Astrocyte (in vitro differentiated cells and primary cell): ENCODE measurements around the gene ZNF683. TPM values are rescaled to one million over a fixed set of nuclear protein-coding genes. Genes with fewer than 3 reads are reported as not detected.

Source experiments
- DNase-seq: peaks from one replicate; pipeline ENCODE4 v3.0.0-alpha.2; 2010; ENCODE audit warnings: low read depth
- FAIRE-seq: peaks from 2 replicates; lab custom pipeline; 2011; peaks lifted over from hg19 to GRCh38; lab: Jason Lieb, UNC
- H2AFZ ChIP-seq: 2 replicates; pipeline ENCODE4 v1.6.0; 2012; ENCODE audit warnings: low read depth, low read length, inconsistent platforms
- H3K27ac ChIP-seq: 2 replicates; pipeline ENCODE4 v1.5.1; 2011; ENCODE audit warnings: low read depth, low read length, inconsistent platforms
- H3K27me3 ChIP-seq: 2 replicates; pipeline ENCODE4 v1.6.0; 2011; ENCODE audit warnings: low read length, inconsistent platforms; ENCODE audit not compliant: insufficient read depth
- H3K36me3 ChIP-seq: 2 replicates; pipeline ENCODE4 v1.5.1; 2011; ENCODE audit warnings: low read length, inconsistent platforms; ENCODE audit not compliant: insufficient read depth
- H3K4me1 ChIP-seq: 2 replicates; pipeline ENCODE4 v1.5.1; 2011; ENCODE audit warnings: low read length, inconsistent platforms; ENCODE audit not compliant: insufficient read depth
- H3K4me2 ChIP-seq: 2 replicates; pipeline ENCODE4 v1.6.0; 2012; ENCODE audit warnings: low read length, inconsistent platforms
- H3K4me3 ChIP-seq: 2 replicates; pipeline ENCODE4 v1.5.1; 2011; ENCODE audit warnings: low read depth, mild to moderate bottlenecking, low read length, inconsistent platforms; ENCODE audit not compliant: insufficient read depth
- H3K79me2 ChIP-seq: 2 replicates; pipeline ENCODE4 v1.6.0; 2012; ENCODE audit warnings: mild to moderate bottlenecking, low read length, inconsistent platforms; ENCODE audit not compliant: insufficient read depth
- H3K9ac ChIP-seq: 2 replicates; pipeline ENCODE4 v1.6.0; 2012; ENCODE audit warnings: mild to moderate bottlenecking, low read length, inconsistent platforms
- H3K9me3 ChIP-seq: 2 replicates; pipeline ENCODE4 v1.5.1; 2012; ENCODE audit warnings: low read depth, mild to moderate bottlenecking, low read length, inconsistent platforms; ENCODE audit not compliant: insufficient read depth
- H4K20me1 ChIP-seq: 2 replicates; pipeline ENCODE4 v1.6.0; 2012; ENCODE audit warnings: low read length, inconsistent platforms; ENCODE audit not compliant: insufficient read depth
- H3K27ac Mint-ChIP-seq: one replicate; pipeline ENCODE4 v1.8.0; 2021; ENCODE audit warnings: mild to moderate bottlenecking, mixed read lengths; ENCODE audit not compliant: unreplicated experiment
- H3K27me3 Mint-ChIP-seq: one replicate; pipeline ENCODE4 v1.8.0; 2021; ENCODE audit warnings: low read depth, mixed read lengths; ENCODE audit not compliant: unreplicated experiment
- H3K36me3 Mint-ChIP-seq: one replicate; pipeline ENCODE4 v1.8.0; 2021; ENCODE audit warnings: low read depth, mixed read lengths; ENCODE audit not compliant: unreplicated experiment
- H3K4me1 Mint-ChIP-seq: one replicate; pipeline ENCODE4 v1.8.0; 2021; ENCODE audit warnings: low read depth, mixed read lengths; ENCODE audit not compliant: unreplicated experiment
- H3K4me3 Mint-ChIP-seq: one replicate; pipeline ENCODE4 v1.8.0; 2021; ENCODE audit warnings: mild to moderate bottlenecking, moderate library complexity, mixed read lengths; ENCODE audit not compliant: unreplicated experiment
- H3K9me3 Mint-ChIP-seq: one replicate; pipeline ENCODE4 v1.8.0; 2021; ENCODE audit warnings: mild to moderate bottlenecking, mixed read lengths; ENCODE audit not compliant: unreplicated experiment
- CTCF ChIP-seq: IDR thresholded peaks from 2 replicates; pipeline ENCODE4 v1.5.1; 2011; ENCODE audit warnings: low read depth, mild to moderate bottlenecking, inconsistent platforms, low read length, moderate library complexity; ENCODE audit not compliant: insufficient read depth
- EZH2 ChIP-seq: IDR thresholded peaks from 2 replicates; pipeline ENCODE4 v1.6.1; 2012; ENCODE audit warnings: mild to moderate bottlenecking, low read length, inconsistent platforms; ENCODE audit not compliant: insufficient read depth
- total RNA-seq: library from RNA; stranded (reverse); gene quantifications from 2 replicates; pipeline ENCODE4 v1.2.1, GENCODE V29; 2021

The ZNF683 gene
- total RNA-seq, 1 donor from 2014 or later, result not detected

DNA sequence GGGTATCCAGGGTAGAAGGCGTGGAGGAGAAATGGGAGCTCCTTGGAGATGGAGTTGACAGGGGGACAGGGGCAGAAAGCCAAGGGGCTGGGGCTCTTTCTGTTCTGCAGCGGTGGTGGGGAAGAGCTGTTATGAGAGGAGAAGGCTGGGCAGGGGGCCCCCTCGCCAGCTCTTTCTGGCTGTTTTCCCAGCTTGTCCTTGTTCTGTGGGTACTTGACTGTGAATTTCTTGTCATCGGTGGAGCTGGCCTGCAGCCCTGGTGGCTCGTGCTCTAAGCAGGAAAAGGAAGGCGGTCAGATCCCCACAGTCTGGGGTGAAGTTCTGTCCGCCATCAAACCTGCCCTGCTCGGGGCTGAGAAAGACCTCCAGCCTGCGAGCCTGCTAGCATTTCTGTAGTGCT lies 7.6 kb downstream of the ZNF683 start:
- Histone ChIP-seq H3K9ac (no peak overlapping the region), H3K4me2 (no peak overlapping the region), H3K79me2 (no peaks in the 10 kb centered on the region), H3K27me3 (peaks cover 28% of the 10 kb centered on the region), H3K4me3 (no peak overlapping the region), H3K9me3 (no peaks in the 10 kb centered on the region), H3K27ac (no peak overlapping the region), H2AFZ (no peak overlapping the region), H3K36me3 (no peaks in the 10 kb centered on the region), H3K4me1 (peaks cover 3% of the 10 kb centered on the region), H4K20me1 (no peaks in the 10 kb centered on the region)
- no peak for FAIRE-seq
- Mint-ChIP-seq H3K4me1 (no peaks in the 10 kb centered on the region), H3K4me3 (no peak overlapping the region), H3K27me3 (peaks cover 57% of the 10 kb centered on the region), H3K36me3 (no peaks in the 10 kb centered on the region), H3K9me3 (no peaks in the 10 kb centered on the region), H3K27ac (no peak overlapping the region)
- DNase-seq, result no peak
- TF ChIP-seq CTCF (no peak), EZH2 (no peak)

- Mint-ChIP-seq H3K36me3 (no peaks in the 10 kb centered on the region), H3K27me3 (peaks cover 66% of the 10 kb centered on the region), H3K4me1 (no peaks in the 10 kb centered on the region), H3K9me3 (no peaks in the 10 kb centered on the region), H3K4me3 (no peak overlapping the region), H3K27ac (no peak overlapping the region)
- DNase-seq (peak; percentile 42), FAIRE-seq (peak; percentile 13)
- no peaks in the 10 kb centered on the region for H3K79me2 ChIP-seq
- H3K27me3 ChIP-seq, result peaks cover 29% of the 10 kb centered on the region
- H3K27ac ChIP-seq, result no peak overlapping the region
- no peaks in the 10 kb centered on the region for H3K9me3 ChIP-seq
- H3K4me1 ChIP-seq, result peaks cover 4% of the 10 kb centered on the region
- no peaks in the 10 kb centered on the region for H3K36me3 ChIP-seq
- H3K4me2 ChIP-seq, result no peak overlapping the region
- no peak overlapping the region for H3K4me3 ChIP-seq
- H4K20me1 ChIP-seq, result no peaks in the 10 kb centered on the region
- no peak overlapping the region for H2AFZ ChIP-seq
- no peak overlapping the region for H3K9ac ChIP-seq
- TF ChIP-seq CTCF (peak; percentile 95), EZH2 (no peak)
Observed at GRCh38 chr1:26363549-26364448, 8.8 kb downstream of the ZNF683 start.

GRCh38 chr1:26362331-26362730 lies 10.2 kb downstream of the ZNF683 start:
- peaks cover 29% of the 10 kb centered on the region for H3K27me3 ChIP-seq
- FAIRE-seq, result no peak

More at GRCh38 chr1:26362331-26362730, 10.2 kb downstream of the ZNF683 start:
- H3K9me3 ChIP-seq, result no peaks in the 10 kb centered on the region
- no peak overlapping the region for H3K27ac ChIP-seq
- Mint-ChIP-seq H3K27ac (no peak overlapping the region), H3K4me3 (no peak overlapping the region), H3K4me1 (no peaks in the 10 kb centered on the region), H3K9me3 (no peaks in the 10 kb centered on the region), H3K36me3 (no peaks in the 10 kb centered on the region), H3K27me3 (peaks cover 67% of the 10 kb centered on the region)
- peaks cover 4% of the 10 kb centered on the region for H3K4me1 ChIP-seq
- no peak overlapping the region for H3K4me2 ChIP-seq
- H3K79me2 ChIP-seq, result no peaks in the 10 kb centered on the region
- no peaks in the 10 kb centered on the region for H3K36me3 ChIP-seq
- H2AFZ ChIP-seq, result no peak overlapping the region
- H4K20me1 ChIP-seq, result no peaks in the 10 kb centered on the region
- TF ChIP-seq EZH2 (no peak), CTCF (no peak)
- no peak overlapping the region for H3K4me3 ChIP-seq
- DNase-seq, result no peak
- H3K9ac ChIP-seq, result no peak overlapping the region
